PC-9 (cell line): ENCODE results near the gene USH1C. TPM values are rescaled to one million over a fixed set of nuclear protein-coding genes. Genes with fewer than 3 reads are reported as not detected.
A peak's percentile ranks its signal among the peaks of the same experiment; 100 is the strongest.

Source experiments
- BruUV-seq: library from RNA; stranded (reverse); fragments of 400-500 nt; replicated peaks from 2 replicates; lab custom pipeline; 2021; lab: Mats Ljungman, UMichigan
- CTCF ChIA-PET: fragments of 300-600 bp; sonication (Branson Sonifier 250); formaldehyde crosslinking; loops from one replicate; lab custom pipeline; 2022; ENCODE audit warnings: antibody characterized with exemption; lab: Charles Lee
- POLR2A ChIA-PET: fragments of 300-600 bp; sonication (Branson Sonifier 250); formaldehyde crosslinking; loops from one replicate; lab custom pipeline; 2022; ENCODE audit warnings: antibody characterized with exemption; ENCODE audit not compliant: unreplicated experiment; lab: Charles Lee
- DNase-seq, 2 experiments: peaks; one replicate each; pipeline versions ENCODE4 v3.0.0 to v3.0.0-alpha.2; 2015 to 2022; ENCODE audit warnings: mixed read lengths in 1 of 2
- H2AFZ ChIP-seq: fragments of 200-600 bp; sonication (generic); 2 replicates; pipeline ENCODE4 v1.8.1; 2017; ENCODE audit warnings: antibody characterized with exemption
- H3F3A ChIP-seq: fragments of 200-600 bp; sonication (generic); 2 replicates; pipeline ENCODE4 v1.8.1; 2017; ENCODE audit warnings: antibody characterized with exemption, mild to moderate bottlenecking, low read depth; ENCODE audit not compliant: insufficient read depth
- H3K27ac ChIP-seq: fragments of 200-600 bp; sonication (generic); 2 replicates; pipeline ENCODE4 v1.6.1; 2016; ENCODE audit warnings: mixed run types
- H3K27me3 ChIP-seq: fragments of 200-600 bp; sonication (generic); 2 replicates; pipeline ENCODE4 v1.6.1; 2016; ENCODE audit warnings: low read depth, mixed run types; ENCODE audit not compliant: insufficient read depth
- H3K36me3 ChIP-seq: fragments of 200-600 bp; sonication (generic); 2 replicates; pipeline ENCODE4 v1.6.1; 2016; ENCODE audit warnings: low read depth, mixed run types
- H3K4me1 ChIP-seq: fragments of 200-600 bp; sonication (generic); replicated peaks from 2 replicates; pipeline ENCODE4 v1.6.1; 2016; ENCODE audit warnings: mixed run types; ENCODE audit not compliant: insufficient read depth
- H3K4me2 ChIP-seq: fragments of 200-600 bp; sonication (generic); 2 replicates; pipeline ENCODE4 v1.6.1; 2017; ENCODE audit warnings: mixed run types
- H3K4me3 ChIP-seq: fragments of 200-600 bp; sonication (generic); 2 replicates; pipeline ENCODE4 v1.6.1; 2016; ENCODE audit warnings: mixed run types
- H3K79me2 ChIP-seq: fragments of 200-600 bp; sonication (generic); 2 replicates; pipeline ENCODE4 v1.6.1; 2017; ENCODE audit warnings: low read depth, mixed run types
- H3K9me2 ChIP-seq: fragments of 200-600 bp; sonication (generic); 2 replicates; pipeline ENCODE4 v1.8.1; 2017; ENCODE audit warnings: mild to moderate bottlenecking; ENCODE audit not compliant: insufficient read depth
- H3K9me3 ChIP-seq: fragments of 200-600 bp; sonication (generic); 2 replicates; pipeline ENCODE4 v1.8.1; 2016; ENCODE audit warnings: low read depth; ENCODE audit not compliant: insufficient read depth
- H4K20me1 ChIP-seq: fragments of 200-600 bp; sonication (generic); 2 replicates; pipeline ENCODE4 v1.8.1; 2017; ENCODE audit not compliant: insufficient read depth
- CTCF ChIP-seq: fragments of 200-600 bp; sonication (generic); conservative IDR thresholded peaks from 2 replicates; pipeline ENCODE4 v1.6.1; 2017; ENCODE audit warnings: mixed run types, antibody characterized with exemption, mild to moderate bottlenecking, moderate library complexity
- EZH2 ChIP-seq: fragments of 200-600 bp; sonication (generic); IDR thresholded peaks from 2 replicates; pipeline ENCODE4 v1.8.0; 2017; ENCODE audit warnings: antibody characterized with exemption, low read depth
- intact Hi-C: fragments of 100-400 bp; cut with micrococcal nuclease; formaldehyde crosslinking; loops from one replicate; pipeline ENCODE4 v1.10.0; 2022; ENCODE audit not compliant: unreplicated experiment
- total RNA-seq: library from RNA; stranded (reverse); gene quantifications from 2 replicates; pipeline ENCODE4 v1.2.3, GENCODE V29; 2021

Gene USH1C
- total RNA-seq, 1 experiment from 2014 or later = not detected

GRCh38 chr11:17556999-17557398, 12.8 kb upstream of the USH1C start:
- H3K9me3 ChIP-seq = no peaks in the 10 kb centered on the region
- H3K36me3 ChIP-seq = no peaks in the 10 kb centered on the region
- H3K4me3 ChIP-seq = no peak overlapping the region
- H3K9me2 ChIP-seq = no peaks in the 10 kb centered on the region
- H3K79me2 ChIP-seq = no peaks in the 10 kb centered on the region
- no peaks in the 10 kb centered on the region for H3F3A ChIP-seq
- no peak overlapping the region for H3K4me2 ChIP-seq
- no peak overlapping the region for H2AFZ ChIP-seq
- H3K4me1 ChIP-seq = no peaks in the 10 kb centered on the region
- H4K20me1 ChIP-seq = no peaks in the 10 kb centered on the region
- ChIA-PET CTCF (no interaction called here), POLR2A (no interaction called here)
- TF ChIP-seq CTCF = no peak
- TF ChIP-seq EZH2 = no peak
- DNase-seq = no peak
- intact Hi-C loops = no loop called here
- no peak overlapping the region for H3K27ac ChIP-seq
- no TSS peak for BruUV-seq
- peaks cover 58% of the 10 kb centered on the region for H3K27me3 ChIP-seq

- Histone ChIP-seq H2AFZ (no peak overlapping the region), H3K4me1 (no peaks in the 10 kb centered on the region), H3K4me2 (no peak overlapping the region), H3K27ac (no peak overlapping the region), H3K9me2 (no peaks in the 10 kb centered on the region), H3K27me3 (peaks cover 48% of the 10 kb centered on the region), H4K20me1 (no peaks in the 10 kb centered on the region), H3K4me3 (no peak overlapping the region), H3K79me2 (no peaks in the 10 kb centered on the region), H3F3A (no peaks in the 10 kb centered on the region), H3K36me3 (no peaks in the 10 kb centered on the region), H3K9me3 (no peaks in the 10 kb centered on the region)
- peak in 1 of 2 experiments; percentile 19 for DNase-seq
- ChIA-PET CTCF (no interaction called here), POLR2A (no interaction called here)
- intact Hi-C loops = no loop called here
- TF ChIP-seq CTCF (no peak), EZH2 (no peak)
- no TSS peak for BruUV-seq
These were observed 10.3 kb upstream of the USH1C start for GRCh38 chr11:17554487-17554886.

- H4K20me1 ChIP-seq = no peaks in the 10 kb centered on the region
- H3K27me3 ChIP-seq = peaks cover 55% of the 10 kb centered on the region
- H3K9me3 ChIP-seq = no peaks in the 10 kb centered on the region
- no peak overlapping the region for H2AFZ ChIP-seq
- H3K9me2 ChIP-seq = no peaks in the 10 kb centered on the region
- ChIA-PET POLR2A (no interaction called here), CTCF (no interaction called here)
- no peak overlapping the region for H3K27ac ChIP-seq
- no peaks in the 10 kb centered on the region for H3K79me2 ChIP-seq
- no peak for TF ChIP-seq EZH2
- no peak for TF ChIP-seq CTCF
- intact Hi-C loops = no loop called here
- peak in 1 of 2 experiments; percentile 26 for DNase-seq
- H3K36me3 ChIP-seq = no peaks in the 10 kb centered on the region
- BruUV-seq = no TSS peak
- H3K4me2 ChIP-seq = no peak overlapping the region
- H3K4me1 ChIP-seq = no peaks in the 10 kb centered on the region
- no peak overlapping the region for H3K4me3 ChIP-seq
- H3F3A ChIP-seq = no peaks in the 10 kb centered on the region
These were observed 9.0 kb upstream of the USH1C start for GRCh38 chr11:17553249-17553546.
